WERI-Rb-1 (cell line): ENCODE measurements around the gene NAA16.

Experiments
- DNase-seq: peaks from one replicate; pipeline ENCODE4 v3.0.0-alpha.2; 2020
- H3K27ac ChIP-seq: fragments of 250-450 bp; sonication (Bioruptor Pico); 2 replicates; pipeline ENCODE4 v1.5.1; 2020; ENCODE audit warnings: mild to moderate bottlenecking, moderate library complexity
- H3K27me3 ChIP-seq: fragments of 250-450 bp; sonication (Bioruptor Pico); 2 replicates; pipeline ENCODE4 v1.5.1; 2021; ENCODE audit warnings: mild to moderate bottlenecking, low read depth, moderate library complexity; ENCODE audit not compliant: insufficient read depth, severe bottlenecking
- H3K36me3 ChIP-seq: fragments of 250-450 bp; sonication (Bioruptor Pico); 2 replicates; pipeline ENCODE4 v1.5.1; 2020; ENCODE audit warnings: mild to moderate bottlenecking, moderate library complexity
- H3K4me3 ChIP-seq: 2 replicates; pipeline ENCODE4 v1.5.1; 2011; ENCODE audit warnings: low read depth, mild to moderate bottlenecking, control low read depth, low read length
- H3K9me3 ChIP-seq: fragments of 250-450 bp; sonication (Bioruptor Pico); 2 replicates; pipeline ENCODE4 v1.5.1; 2021; ENCODE audit warnings: mild to moderate bottlenecking, moderate library complexity; ENCODE audit not compliant: severe bottlenecking
- TF ChIP-seq, protein P1 (sequence below): IDR thresholded peaks from 2 replicates; pipeline ENCODE4 v1.5.1; 2011; ENCODE audit warnings: low read depth, mild to moderate bottlenecking, control low read depth, inconsistent platforms, low read length

Gene NAA16

DNA sequence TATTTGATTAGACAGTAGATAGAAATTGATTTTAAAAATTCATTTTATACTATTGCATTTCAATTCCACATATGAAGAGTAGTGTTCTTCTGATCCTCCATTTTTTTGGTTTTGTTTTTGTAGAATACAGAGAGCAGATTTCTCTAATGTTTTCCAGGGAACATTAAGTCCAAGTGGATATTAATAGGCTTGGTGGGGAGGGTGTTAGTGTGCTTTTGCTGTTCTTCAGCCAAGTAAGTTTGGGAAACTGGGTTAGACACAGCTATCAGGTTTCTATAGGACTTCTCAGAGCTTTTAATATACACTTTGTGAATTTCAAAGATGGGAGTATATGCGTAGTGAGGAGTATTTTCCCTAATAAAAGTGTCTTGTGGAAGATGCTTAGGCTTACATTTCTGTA lies 21.8 kb downstream of the NAA16 start:
- no peak overlapping the region for H3K27ac ChIP-seq
- no peak for DNase-seq
- no peaks in the 10 kb centered on the region for H3K36me3 ChIP-seq
- H3K27me3 ChIP-seq = no peaks in the 10 kb centered on the region
- TF ChIP-seq, protein P1, sequence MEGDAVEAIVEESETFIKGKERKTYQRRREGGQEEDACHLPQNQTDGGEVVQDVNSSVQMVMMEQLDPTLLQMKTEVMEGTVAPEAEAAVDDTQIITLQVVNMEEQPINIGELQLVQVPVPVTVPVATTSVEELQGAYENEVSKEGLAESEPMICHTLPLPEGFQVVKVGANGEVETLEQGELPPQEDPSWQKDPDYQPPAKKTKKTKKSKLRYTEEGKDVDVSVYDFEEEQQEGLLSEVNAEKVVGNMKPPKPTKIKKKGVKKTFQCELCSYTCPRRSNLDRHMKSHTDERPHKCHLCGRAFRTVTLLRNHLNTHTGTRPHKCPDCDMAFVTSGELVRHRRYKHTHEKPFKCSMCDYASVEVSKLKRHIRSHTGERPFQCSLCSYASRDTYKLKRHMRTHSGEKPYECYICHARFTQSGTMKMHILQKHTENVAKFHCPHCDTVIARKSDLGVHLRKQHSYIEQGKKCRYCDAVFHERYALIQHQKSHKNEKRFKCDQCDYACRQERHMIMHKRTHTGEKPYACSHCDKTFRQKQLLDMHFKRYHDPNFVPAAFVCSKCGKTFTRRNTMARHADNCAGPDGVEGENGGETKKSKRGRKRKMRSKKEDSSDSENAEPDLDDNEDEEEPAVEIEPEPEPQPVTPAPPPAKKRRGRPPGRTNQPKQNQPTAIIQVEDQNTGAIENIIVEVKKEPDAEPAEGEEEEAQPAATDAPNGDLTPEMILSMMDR = no peak
- no peak overlapping the region for H3K4me3 ChIP-seq
- no peaks in the 10 kb centered on the region for H3K9me3 ChIP-seq

DNA sequence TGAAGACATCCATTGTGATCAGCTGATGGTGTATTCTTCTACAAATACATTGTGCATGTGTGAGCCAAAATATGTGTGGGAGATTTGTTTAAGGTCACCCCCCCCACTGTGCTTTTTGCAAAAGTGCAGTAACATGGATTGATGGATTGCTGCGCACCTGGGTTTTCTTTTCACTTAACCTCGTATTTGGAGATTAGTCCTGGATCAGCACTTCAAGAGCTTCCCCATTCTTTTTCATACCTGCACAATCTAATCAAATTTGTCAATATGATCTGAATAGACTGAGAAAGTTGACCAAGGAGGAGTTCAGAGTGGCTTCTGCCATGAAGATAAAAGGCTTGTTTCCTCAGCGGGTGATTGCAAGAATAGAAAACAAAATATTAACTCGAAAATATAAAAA lies 23.7 kb downstream of the NAA16 start:
- Histone ChIP-seq H3K27me3 (no peaks in the 10 kb centered on the region), H3K36me3 (no peaks in the 10 kb centered on the region), H3K27ac (no peak overlapping the region), H3K9me3 (no peaks in the 10 kb centered on the region), H3K4me3 (no peak overlapping the region)
- no peak for DNase-seq
- TF ChIP-seq, protein P1 = no peak

DNA sequence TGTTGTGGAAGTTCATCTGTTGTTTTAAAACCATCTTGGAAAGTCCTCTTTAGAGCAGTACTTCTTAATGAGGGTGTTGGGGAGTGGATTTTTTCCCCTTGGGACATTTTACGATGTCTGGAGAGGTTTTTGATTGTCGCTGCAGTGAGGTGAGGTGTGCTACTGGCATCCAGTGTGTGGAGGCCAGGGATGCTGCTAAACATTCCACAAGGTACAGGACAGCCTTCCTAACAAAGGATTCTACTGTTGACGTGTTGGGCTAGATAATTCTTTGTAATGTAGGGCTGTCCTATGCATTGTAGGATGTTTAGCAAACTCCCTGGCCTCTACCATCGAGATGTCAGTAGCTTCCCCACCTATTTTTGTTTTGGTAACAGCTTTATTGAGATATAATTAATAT lies 33.3 kb downstream of the NAA16 start:
- DNase-seq = no peak
- Histone ChIP-seq H3K4me3 (no peak overlapping the region), H3K27ac (no peak overlapping the region), H3K36me3 (0 out of 2 replicates have a peak, but pooled peaks cover 4% of the 10 kb centered on the region), H3K9me3 (no peaks in the 10 kb centered on the region), H3K27me3 (no peaks in the 10 kb centered on the region)
- TF ChIP-seq, protein P1 = no peak

DNA sequence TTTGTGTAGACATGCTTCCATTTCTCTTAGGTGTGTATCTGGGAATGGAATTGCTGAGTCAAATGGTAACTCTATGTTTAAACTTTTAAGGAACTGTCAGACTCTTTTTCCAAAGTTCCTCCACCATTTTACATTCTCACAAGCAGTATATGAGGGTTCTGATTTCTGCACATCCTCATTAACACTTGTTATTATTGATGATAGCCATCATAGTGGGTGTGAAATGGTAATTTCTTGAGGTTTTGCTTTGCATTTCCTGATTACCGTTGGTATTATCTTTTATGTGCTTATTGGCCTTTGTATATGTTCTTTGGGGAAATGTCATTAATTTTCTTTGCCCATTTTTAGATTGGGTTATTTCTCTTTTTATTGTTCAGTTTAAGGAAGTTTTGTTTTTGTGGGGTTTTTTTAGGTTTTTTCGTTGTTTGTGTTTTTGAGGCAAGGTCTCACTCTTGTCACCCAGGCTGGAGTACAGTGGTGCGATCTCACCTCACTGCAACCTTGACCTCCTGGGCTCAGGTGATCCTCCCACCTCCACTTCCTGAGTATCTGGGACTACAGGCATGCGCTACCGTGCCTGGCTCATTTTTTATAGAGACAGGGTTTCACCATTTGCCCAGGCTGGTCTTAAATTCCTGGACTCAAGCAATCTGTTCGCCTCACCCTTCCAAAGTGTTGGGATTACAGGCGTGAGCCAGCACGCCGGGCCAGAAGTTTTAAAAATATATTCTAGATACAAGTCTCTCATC lies 34.3 kb downstream of the NAA16 start:
- Histone ChIP-seq H3K27ac (no peak overlapping the region), H3K4me3 (no peak overlapping the region), H3K27me3 (no peaks in the 10 kb centered on the region), H3K36me3 (0 out of 2 replicates have a peak, but pooled peaks cover 4% of the 10 kb centered on the region), H3K9me3 (no peaks in the 10 kb centered on the region)
- DNase-seq = no peak
- TF ChIP-seq, protein P1 = no peak

DNA sequence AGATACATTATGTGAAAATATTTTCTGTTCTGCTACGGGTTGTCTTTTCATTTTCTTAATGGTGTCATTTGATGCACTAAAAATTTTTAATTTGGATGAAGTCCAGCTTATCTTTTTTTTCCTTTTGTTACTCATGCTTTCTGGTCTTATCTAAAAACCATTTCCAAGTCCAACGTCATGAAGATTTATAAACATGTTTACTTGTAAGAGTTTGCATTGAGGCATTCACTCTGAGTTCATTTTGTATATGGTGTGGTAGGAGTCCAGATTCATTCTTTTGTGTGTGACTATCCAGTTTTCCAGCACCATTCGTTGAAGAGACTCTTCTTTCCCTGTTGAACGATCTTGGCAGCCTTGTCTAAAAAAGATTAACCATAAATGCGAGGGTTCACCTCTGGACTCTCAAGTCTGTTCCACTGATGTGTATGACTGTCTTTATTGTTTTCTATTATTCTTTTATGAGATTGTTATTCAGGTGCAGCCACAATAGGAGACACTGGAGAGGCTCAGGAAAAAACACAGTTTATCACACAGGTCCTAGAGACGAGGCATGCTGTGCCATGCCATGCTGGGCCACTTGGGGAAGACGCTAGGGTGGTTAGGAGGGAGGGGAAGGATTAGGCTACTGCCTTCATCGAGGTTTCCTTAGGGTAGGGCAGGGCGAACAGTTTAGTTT lies 35.0 kb downstream of the NAA16 start:
- Histone ChIP-seq H3K27me3 (no peaks in the 10 kb centered on the region), H3K36me3 (0 out of 2 replicates have a peak, but pooled peaks cover 4% of the 10 kb centered on the region), H3K9me3 (no peaks in the 10 kb centered on the region), H3K27ac (no peak overlapping the region), H3K4me3 (no peak overlapping the region)
- TF ChIP-seq, protein P1 = no peak
- DNase-seq = no peak
